KBM-7 (cell line): ENCODE data around the gene ERC2.

Source experiments
- DNase-seq: peaks from one replicate; pipeline ENCODE4 v3.0.0-alpha.2; 2015
- in situ Hi-C: fragments of 300-500 bp; cut with MboI; formaldehyde crosslinking; loops from 2 replicates; pipeline ENCODE4 v1.14.3; 2020; ENCODE audit warnings: low sequenced_read_pairs, low pct_unique_long_range_greater_than_20kb, mixed read lengths

Gene ERC2

DNA sequence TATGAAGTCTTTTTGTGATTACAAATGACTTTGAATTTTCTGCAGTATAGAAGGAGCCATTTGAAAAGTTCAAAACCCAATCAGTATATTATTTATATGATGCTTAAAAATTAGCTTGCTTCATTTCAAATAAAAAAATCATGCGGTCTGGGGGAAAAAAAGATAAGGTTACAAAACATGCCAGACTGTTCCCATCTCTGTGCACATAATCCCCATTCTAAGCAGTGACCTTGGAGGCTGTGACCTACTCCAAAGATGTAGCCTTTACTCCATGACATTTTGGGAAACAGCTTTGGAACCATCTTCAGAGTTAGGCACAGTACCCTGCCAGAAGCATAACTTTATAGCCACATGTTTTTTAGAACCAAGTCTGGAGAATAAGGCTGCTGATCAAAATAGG lies 533.5 kb downstream of the ERC2 start:
- no peak for DNase-seq

GRCh38 chr3:55929154-55929869 lies 539.0 kb downstream of the ERC2 start:
- DNase-seq, result no peak
- in situ Hi-C loops, result no loop called here

More for the DNA sequence above, 533.5 kb downstream of the ERC2 start:
- in situ Hi-C loops, result no loop called here

GRCh38 chr3:55923626-55924025 lies 544.6 kb downstream of the ERC2 start:
- in situ Hi-C loops, result no loop called here
- no peak for DNase-seq

DNA sequence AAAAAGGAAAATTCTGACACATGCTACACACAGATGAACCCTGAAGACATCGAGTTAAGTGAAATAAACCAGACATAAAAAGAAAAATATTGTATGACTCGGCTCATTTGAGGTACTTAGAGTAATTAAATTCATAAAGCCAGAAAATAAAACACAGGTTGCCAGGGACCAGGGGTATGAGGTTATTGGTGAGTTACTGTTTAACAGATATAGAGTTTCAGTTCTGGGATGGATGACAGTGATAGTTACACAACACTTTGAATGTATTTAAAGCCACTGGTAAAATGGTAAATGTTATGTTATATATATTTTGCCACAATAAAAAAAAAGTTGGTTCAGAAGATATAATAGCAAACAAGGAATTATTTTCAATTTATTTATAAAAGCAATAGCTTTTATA lies 545.1 kb downstream of the ERC2 start:
- in situ Hi-C loops, result no loop called here
- no peak for DNase-seq

GRCh38 chr3:55912880-55913279 lies 555.4 kb downstream of the ERC2 start:
- in situ Hi-C loops, result no loop called here

GRCh38 chr3:55911266-55911665 lies 557.0 kb downstream of the ERC2 start:
- in situ Hi-C loops, result no loop called here
- no peak for DNase-seq

More at GRCh38 chr3:55912880-55913279, 555.4 kb downstream of the ERC2 start:
- no peak for DNase-seq

- in situ Hi-C loops, result no loop called here
- no peak for DNase-seq
Observed at GRCh38 chr3:55910543-55910942, 557.7 kb downstream of the ERC2 start.

- in situ Hi-C loops, result no loop called here
- no peak for DNase-seq
Observed at GRCh38 chr3:55909373-55909772, 558.9 kb downstream of the ERC2 start.

GRCh38 chr3:55907616-55908015 lies 560.7 kb downstream of the ERC2 start:
- no peak for DNase-seq

GRCh38 chr3:55906896-55907295 lies 561.4 kb downstream of the ERC2 start:
- in situ Hi-C loops, result no loop called here

More at GRCh38 chr3:55907616-55908015, 560.7 kb downstream of the ERC2 start:
- in situ Hi-C loops, result no loop called here

GRCh38 chr3:55904716-55905115 lies 563.6 kb downstream of the ERC2 start:
- no peak for DNase-seq

More at GRCh38 chr3:55906896-55907295, 561.4 kb downstream of the ERC2 start:
- DNase-seq, result no peak

DNA sequence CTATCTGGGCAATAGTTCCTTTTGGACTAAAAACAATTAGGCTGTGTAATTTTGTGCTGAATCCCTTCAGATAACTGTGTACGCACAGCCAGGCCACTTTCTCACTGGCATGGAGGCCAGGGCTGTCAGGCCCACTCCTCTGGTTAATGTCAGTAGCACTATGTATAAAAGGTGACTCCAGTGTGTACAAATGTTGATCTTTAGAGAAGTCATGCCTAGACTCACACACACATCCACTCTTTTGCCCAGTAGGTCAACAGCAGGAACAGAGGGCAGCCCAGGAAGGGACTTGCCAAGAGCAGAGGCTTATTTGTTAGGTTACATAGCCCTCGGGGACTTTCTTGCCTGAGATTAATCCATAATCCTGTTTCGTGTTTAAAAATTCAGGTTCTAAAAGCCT lies 564.6 kb downstream of the ERC2 start:
- no peak for DNase-seq
- in situ Hi-C loops, result no loop called here

More at GRCh38 chr3:55904716-55905115, 563.6 kb downstream of the ERC2 start:
- in situ Hi-C loops, result no loop called here

- DNase-seq, result no peak
- in situ Hi-C loops, result no loop called here
Observed at GRCh38 chr3:55902221-55902900, 565.9 kb downstream of the ERC2 start.

DNA sequence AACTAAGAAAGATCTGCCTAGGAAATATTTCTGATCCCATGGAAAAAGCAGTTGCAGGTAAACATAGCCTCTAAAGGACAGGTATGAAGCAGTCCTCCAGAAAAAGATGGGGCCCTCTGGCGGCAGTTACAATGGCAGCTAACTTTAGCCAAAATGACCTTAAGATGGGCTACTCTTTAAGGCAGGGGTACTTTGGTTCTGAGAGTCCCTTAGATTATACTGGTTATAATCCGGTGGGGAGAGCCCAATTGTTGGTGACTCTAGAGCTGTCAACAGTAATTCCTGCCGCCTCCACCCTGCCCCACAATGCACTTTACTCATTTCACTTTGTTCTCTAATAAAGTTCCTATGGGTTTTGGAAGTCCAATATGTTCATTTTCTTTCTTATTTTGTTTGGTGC lies 568.4 kb downstream of the ERC2 start:
- in situ Hi-C loops, result no loop called here

GRCh38 chr3:55897573-55898224 lies 570.6 kb downstream of the ERC2 start:
- DNase-seq, result no peak
- in situ Hi-C loops, result no loop called here

More for the DNA sequence above, 568.4 kb downstream of the ERC2 start:
- no peak for DNase-seq

GRCh38 chr3:55895897-55896566 lies 572.2 kb downstream of the ERC2 start:
- in situ Hi-C loops, result no loop called here
- no peak for DNase-seq

- in situ Hi-C loops, result no loop called here
- no peak for DNase-seq
Observed at GRCh38 chr3:55894605-55895004, 573.7 kb downstream of the ERC2 start.

GRCh38 chr3:55893045-55893664 lies 575.1 kb downstream of the ERC2 start:
- in situ Hi-C loops, result no loop called here
- no peak for DNase-seq

DNA sequence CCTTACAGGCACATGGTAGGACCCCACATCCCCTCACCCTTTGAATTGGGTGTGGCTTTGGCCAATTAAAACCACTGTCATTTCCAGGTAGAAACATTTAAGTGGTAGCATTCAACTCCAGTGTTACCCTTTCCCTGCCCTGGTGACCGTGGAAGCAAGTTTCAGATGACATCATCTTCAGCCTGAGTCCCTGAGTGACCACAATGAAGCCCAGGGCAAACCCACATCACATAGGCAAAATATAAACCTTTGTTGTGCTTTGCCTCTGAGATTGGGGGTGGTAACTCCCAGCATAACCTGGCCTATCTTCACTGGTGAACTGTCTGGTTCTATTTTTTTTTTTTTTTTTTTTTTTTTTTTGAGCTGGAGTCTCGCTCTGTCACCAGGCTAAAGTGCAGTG lies 577.2 kb downstream of the ERC2 start:
- DNase-seq, result no peak
- in situ Hi-C loops, result no loop called here
